HG03469 (cell line): ENCODE data around the gene AKT1.
"Not testable (repeated sequence)": the region's sequence is repeated elsewhere in the genome, so short reads cannot be mapped to it uniquely, and the experiment has no call there.

ENCODE experiments used
- ATAC-seq: cut with Tn5 transposase; IDR thresholded peaks from one replicate; pipeline ENCODE4 v1.9.1; 2021; ENCODE audit warnings: mild to moderate bottlenecking, moderate library complexity, moderate number of reproducible peaks; ENCODE audit not compliant: unreplicated experiment

The AKT1 gene

DNA sequence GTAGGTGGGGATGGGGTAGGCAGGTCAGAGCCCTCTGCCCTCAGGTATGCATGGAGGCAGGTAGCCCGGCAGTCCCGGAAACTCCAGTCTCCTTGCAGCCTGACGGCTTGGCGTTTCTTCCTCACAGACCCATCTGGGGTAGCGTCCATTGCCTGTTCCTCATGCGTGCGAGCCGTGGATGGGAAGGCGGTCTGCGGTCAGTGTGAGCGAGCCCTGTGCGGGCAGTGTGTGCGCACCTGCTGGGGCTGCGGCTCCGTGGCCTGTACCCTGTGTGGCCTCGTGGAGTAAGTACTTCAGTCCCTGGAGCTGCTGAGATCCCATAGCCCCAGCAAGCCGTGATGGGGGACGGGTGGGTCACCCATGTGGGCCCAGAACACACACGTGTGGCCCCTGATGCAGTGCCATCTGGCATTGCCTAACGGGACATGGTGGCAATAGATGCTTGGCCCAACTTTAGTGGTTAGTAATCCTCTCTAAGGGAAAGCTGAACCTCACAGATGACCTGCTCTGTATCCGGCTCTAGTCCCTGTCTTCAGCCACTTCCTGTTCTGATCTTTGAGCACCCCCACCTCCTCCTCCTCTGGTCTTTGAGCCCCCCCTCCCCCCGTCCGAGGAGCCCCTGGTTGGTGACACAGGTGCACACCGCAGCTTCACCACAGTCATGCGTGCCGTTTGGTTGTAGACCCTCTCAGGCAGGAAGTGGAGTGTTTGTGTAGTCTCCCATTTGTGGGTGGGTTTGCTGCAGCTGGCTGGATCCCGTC lies 38.9 kb downstream of the AKT1 start:
- no peak for ATAC-seq

DNA sequence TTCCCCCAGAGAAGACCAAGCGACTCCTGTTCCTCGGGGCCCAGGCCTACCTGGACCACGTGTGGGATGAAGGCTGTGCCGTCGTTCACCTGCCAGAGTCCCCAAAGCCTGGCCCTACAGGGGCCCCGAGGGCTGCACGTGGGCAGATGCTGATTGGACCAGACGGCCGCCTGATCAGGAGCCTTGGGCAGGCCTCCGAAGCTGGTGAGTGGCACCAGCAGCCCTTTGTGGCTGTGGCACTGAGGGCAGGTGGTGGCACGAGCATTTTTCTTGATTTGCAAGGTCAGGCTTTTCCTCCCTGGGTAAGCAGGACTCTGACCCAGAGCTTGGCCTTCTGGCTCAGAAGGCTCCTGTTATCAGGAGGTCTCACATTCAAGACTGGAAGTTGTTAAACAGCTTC lies 39.9 kb downstream of the AKT1 start:
- ATAC-seq, result no peak

DNA sequence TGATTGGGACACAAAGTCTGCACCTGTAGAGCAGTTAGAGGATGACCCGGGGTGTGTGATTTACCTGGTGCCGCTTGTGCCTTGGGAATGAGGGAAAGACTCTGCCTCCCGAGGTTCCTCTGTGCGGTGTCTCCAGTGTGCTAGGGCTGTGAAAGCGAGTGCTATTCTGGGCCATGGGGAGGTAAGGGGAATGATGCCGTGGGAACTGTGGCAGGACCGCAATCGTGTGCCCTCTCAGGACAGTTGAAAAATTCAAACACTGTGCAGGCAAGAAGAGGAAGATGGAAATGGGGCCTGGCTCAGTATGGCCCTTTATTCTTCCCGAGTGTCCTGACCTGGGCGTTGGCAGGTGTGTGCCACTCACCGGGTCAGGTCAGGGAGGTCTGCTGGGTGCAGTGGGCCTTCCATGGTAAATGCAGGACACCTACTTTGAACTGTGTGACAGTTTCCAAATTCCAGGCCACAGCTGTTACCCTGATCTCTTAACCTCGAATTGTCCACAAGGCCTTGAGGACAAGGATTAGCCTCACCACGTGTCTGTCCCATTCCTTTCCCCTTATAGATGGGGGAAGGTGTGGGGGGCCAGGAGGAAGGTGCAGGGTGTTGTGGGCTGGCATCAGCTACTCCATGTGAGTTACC lies 41.2 kb downstream of the AKT1 start:
- no peak for ATAC-seq

- no peak for ATAC-seq
Observed at GRCh38 chr14:104753528-104754212, 41.9 kb downstream of the AKT1 start.

- peak; percentile 80 for ATAC-seq
Observed at GRCh38 chr14:104752735-104753527, 42.6 kb downstream of the AKT1 start, which contains the start of gene SIVA1. TSS of gene SIVA1 (plus strand) at chr14:104753147. CDS start at chr14:104753202, 55 bp downstream.

GRCh38 chr14:104752423-104752734 lies 43.2 kb downstream of the AKT1 start:
- ATAC-seq, result no peak

GRCh38 chr14:104751539-104752422 lies 43.8 kb downstream of the AKT1 start:
- ATAC-seq, result no peak

DNA sequence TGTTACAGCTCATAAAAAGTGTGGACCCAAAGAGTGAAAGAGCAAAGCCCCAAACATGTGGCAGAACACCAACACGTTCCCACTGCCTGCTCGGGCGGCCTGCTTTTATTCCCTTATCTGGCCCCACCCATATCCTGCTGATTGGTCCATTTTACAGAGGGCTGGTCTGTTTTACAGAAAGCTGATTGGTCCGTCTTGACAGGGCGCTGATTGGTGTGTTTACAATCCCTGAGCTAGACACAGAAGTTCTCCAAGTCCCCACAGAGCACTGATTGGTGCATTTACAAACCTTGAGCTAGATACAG lies 44.8 kb downstream of the AKT1 start:
- ATAC-seq, result not testable (repeated sequence)

- ATAC-seq, result no peak
Observed at GRCh38 chr14:104750056-104750752, 45.3 kb downstream of the AKT1 start.

- ATAC-seq, result no peak
Observed at GRCh38 chr14:104749111-104749649, 46.4 kb downstream of the AKT1 start.

DNA sequence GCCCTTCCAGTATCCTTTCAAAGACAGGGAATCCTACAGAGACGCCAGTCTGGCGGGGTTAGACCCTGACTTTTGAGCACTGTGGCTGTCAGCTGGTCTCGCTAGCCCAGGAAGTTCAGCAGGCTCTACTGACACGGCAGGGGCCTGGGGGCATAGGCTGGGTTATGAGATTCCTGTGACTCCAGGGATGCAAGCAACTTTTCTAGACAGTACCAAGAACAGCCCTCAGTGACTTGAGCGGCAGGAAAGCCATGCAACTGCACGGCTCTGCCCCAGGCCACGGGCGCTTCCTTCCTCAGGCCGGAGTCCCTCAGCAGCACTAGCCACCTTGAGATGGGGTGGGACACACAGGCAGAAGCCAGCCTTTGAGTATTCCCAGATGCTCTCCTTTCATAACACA lies 47.7 kb downstream of the AKT1 start:
- ATAC-seq, result no peak

- ATAC-seq, result no peak
Observed at GRCh38 chr14:104746934-104747481, 48.5 kb downstream of the AKT1 start.

GRCh38 chr14:104746071-104746545 lies 49.4 kb downstream of the AKT1 start:
- ATAC-seq, result no peak

DNA sequence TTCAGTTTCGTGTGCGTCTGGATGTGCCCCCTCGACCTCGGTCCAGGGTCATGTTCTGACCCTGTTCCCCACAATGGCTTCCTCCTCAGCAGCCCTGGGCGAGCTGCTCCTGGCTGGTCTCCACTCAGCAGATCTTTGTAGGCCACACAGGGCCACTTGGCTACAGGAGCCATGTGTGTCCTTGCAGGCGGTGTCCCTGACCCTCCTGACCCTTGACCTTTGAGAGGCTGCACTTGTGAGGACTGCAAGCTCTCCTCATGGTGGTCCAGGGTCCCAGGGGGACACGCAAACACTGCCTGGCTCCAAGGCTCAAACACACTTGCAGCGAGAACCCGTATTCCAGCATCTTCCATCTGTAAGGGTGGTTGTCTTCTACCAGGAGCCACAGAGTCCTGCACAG lies 50.1 kb downstream of the AKT1 start:
- ATAC-seq, result no peak

DNA sequence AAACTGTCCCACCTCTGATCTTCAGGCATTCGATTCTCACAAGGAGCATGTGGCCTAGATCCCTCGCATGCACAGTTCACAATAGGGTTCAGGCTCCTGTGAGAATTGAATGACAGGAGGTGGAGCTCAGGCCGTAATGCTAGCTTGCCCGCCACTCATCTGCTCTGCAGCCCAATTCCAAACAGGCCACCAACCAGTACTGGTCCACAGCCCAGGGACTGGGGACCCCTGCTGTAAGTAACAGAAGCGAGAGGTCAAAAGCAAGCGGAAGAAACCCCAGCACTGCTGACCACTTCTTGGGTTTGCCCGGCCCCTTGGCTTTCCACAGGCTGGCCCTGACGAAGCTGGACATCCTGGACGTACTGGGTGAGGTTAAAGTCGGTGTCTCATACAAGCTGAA lies 51.1 kb downstream of the AKT1 start:
- ATAC-seq, result no peak

DNA sequence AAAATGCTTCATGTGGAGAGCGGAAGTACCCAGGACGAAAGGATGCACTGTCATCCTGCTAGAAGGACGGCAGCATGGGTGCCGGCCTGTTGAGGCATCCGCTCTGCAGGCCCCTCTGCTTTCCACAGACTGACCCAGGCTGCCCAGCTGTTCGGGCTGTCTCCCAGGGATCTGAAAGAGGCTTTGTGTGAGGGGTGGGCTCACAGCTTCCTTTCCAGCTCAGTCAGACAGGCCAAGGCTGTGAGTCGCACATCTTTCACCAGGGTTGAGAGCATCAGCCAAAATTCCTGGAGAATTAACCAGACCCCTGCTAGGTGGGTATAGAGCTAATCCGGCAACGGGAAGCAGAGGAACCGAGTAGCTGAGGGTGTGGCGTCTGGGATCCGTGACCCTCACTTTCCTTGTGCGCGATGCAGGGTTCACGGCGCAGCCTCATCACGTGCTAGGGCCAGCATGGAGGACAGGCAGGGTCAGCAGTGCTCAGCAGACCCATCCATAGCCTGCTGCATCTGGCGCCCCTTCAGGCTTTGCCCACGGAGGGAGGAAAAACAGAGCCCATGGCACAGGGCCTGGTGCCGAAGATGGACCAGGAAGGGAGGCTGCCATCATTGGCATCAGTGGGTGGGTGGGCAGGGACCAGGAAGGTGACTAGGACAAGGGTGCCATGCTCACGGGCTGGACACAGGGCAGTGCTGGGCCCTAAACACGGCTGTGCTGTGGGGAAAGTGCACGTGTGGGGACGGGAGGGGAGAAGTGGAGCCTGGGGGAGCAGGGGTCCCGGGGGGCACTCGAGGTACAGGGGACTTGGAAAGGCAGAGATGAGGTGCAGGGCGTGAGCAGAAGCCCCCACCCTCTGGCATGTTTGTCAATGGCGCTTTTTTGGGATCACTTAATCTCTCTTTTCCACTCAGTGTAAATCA lies 51.8 kb downstream of the AKT1 start:
- no peak for ATAC-seq

- no peak for ATAC-seq
Observed at GRCh38 chr14:104742586-104743455, 52.7 kb downstream of the AKT1 start.
